Breast epithelium (tissue), 3 donors: ENCODE results near the gene SP140.

Experiments
- CTCF ChIP-seq, 3 donors: fragments of 450-650 bp; IDR thresholded peaks; one replicate each; pipeline ENCODE4 v1.5.1; 2016 to 2017; ENCODE audit warnings: antibody characterized with exemption in 3 of 3, mild to moderate bottlenecking in 3 of 3, moderate library complexity in 3 of 3
- POLR2AphosphoS5 ChIP-seq, 3 donors: sonication (generic); formaldehyde crosslinking; IDR thresholded peaks; one replicate each; pipeline ENCODE4 v1.6.1; 2017; ENCODE audit warnings: antibody characterized with exemption in 3 of 3

- TF ChIP-seq CTCF (IDR thresholded peaks at IDR 0.05), result no peak
- no peak for TF ChIP-seq POLR2AphosphoS5 (IDR thresholded peaks at IDR 0.05)
These were observed 24.7 kb downstream of the SP140 start for GRCh38 chr2:230250231-230250630.
